ENCODE measurements around the gene NFE2.

DNA sequence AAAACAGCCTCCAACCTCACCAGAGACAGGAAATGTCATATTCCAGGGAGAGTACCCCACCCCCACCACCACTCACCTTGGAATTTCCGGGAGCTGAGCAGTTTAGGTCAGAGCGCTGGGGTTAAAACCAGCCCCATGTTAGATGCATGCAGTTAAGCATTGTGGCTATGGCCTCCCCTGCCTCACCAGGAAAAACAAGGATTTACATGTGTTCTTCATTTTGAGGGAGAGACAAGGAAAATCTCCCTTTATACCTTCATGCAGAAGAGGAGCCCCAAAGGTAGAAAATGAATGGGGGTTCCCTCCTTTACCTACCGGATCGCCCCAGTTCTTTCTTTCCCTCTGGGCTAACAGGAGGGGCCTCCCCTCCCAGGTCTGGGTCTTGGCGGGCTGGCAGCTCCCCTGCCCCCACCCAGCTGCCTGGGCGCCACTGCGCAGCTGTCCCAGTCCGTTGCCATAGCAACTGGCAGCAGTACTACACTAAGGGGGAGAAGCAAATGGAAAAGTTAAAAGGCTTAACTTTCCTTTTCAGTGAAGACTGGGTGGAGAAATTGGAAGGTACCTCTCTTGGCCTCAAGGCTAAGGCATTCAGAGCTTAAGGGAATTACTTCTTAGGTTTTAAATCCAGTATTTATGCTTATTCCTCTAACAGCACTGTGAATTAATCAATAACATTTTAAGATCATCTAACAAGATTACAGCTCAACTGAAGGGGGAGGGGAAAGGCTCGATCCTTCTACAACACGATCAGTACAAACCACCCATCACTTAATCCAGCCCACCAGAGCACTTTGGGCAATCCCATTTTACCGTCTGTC, 41.4 kb downstream of the NFE2 start:
- TF ChIP-seq, protein P1, sequence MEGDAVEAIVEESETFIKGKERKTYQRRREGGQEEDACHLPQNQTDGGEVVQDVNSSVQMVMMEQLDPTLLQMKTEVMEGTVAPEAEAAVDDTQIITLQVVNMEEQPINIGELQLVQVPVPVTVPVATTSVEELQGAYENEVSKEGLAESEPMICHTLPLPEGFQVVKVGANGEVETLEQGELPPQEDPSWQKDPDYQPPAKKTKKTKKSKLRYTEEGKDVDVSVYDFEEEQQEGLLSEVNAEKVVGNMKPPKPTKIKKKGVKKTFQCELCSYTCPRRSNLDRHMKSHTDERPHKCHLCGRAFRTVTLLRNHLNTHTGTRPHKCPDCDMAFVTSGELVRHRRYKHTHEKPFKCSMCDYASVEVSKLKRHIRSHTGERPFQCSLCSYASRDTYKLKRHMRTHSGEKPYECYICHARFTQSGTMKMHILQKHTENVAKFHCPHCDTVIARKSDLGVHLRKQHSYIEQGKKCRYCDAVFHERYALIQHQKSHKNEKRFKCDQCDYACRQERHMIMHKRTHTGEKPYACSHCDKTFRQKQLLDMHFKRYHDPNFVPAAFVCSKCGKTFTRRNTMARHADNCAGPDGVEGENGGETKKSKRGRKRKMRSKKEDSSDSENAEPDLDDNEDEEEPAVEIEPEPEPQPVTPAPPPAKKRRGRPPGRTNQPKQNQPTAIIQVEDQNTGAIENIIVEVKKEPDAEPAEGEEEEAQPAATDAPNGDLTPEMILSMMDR (conservative IDR thresholded peaks at IDR 0.05) = no peak
- no peak for TF ChIP-seq ZFX (IDR thresholded peaks at IDR 0.05)

Data from C4-2B (cell line).